Measurements from ENCODE around the gene ABLIM1. TPM values are rescaled to one million over a fixed set of nuclear protein-coding genes. Genes with fewer than 3 reads are reported as not detected.

Gene ABLIM1
- total RNA-seq, 1 experiment from 2014 or later, result 2.3 TPM

DNA sequence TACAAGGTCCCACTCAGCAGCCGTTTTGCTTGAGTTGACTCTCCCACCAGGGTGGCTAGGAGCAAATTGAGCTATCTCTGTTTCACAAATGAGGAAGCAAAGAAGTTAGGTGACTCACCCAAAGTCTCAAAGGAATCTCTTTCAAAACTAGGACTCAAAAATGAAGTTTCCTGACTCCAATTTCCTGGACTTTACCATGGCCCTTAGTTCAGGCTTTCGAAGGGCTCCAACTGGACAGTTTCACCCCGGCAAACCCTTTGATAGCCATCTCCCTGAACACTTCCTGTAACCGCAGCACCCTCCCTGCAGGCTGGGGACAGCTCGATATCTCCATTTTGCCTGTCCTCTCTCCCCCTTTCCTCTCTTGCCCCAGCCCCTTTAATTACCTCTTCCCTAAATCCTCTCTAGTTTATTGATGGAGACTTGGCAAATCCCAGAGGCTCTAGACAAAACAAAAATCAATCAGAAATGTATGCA, 249.1 kb downstream of the ABLIM1 start:
- no peak for DNase-seq (ENCODE audit: low spot score)

DNA sequence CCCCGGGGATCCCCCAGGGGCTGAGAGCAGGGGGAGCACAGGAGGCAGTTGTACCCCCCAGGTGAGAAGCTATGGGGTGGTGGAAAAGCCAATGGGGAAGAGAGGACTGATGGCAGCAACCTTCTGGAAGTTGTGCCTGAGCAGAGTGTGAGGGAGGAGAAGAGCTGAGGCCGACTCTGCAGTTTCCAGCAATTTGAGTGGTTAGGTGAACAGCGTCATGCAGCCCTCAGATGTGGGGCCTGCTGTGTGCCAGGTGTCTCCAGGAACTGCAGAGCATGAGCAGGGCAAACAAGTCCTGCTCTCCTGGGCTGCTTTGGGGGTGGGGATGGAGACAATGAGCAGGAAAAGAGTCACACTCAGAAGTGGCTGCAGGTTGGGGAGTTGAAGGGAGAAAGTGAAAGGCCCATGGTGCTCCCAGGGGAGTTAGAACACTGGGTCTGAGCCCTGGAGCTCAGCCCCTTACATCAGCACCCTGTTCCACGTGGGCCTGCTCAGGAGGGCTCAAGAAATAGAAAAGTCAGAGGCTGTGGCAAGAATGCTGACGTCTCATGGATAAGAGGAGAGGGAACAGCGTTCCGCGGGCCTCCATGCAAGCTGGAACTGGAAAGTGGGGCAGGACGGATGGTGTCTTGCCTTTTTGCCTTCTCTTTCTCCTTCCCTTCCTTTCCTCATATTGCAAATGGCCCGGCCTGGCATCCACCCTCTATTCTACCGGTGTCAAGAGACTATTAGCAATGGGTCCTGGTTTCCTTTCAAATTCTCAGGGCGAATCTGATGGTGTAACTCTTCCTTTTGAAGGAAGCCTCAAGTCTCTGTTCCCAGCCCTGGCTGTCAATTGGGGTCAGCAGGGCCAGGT, 249.7 kb downstream of the ABLIM1 start:
- no peak for DNase-seq (ENCODE audit: low spot score)

DNA sequence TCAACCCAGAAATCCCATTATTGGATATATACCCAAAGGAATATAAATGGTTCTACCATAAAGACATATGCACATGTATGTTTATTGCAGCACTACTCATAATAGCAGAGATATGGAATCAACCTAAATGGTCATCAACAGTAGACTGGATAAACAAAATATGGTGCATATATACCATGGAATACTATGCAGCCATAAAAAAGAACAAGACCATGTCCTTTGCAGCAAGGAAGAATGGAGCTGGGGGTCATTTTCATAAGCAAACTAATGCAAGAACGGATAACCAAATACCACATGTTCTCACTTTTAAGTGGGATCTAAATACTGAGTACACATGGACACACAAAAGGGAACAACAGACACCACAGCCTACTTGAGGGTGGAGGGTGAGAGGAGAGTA, 251.6 kb downstream of the ABLIM1 start:
- no peak for DNase-seq (ENCODE audit: low spot score)

DNA sequence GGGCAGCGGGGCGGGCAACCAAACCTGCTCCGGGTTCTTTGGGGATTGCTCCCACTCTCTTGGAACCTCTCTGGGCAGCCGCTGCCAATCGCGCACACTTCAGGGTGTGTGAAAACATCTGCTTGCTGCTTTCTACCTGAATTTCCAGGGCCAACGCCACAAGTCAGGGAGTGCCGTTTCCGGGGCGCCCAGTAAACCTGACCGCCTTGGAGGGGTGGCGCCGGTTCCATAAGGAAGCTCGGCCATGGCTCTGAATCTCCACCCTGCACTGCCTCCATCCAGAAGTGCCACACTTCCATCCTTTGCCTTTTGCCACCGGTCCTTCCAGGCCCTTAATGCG, 253.1 kb downstream of the ABLIM1 start:
- DNase-seq (ENCODE audit: low spot score), result no peak

DNA sequence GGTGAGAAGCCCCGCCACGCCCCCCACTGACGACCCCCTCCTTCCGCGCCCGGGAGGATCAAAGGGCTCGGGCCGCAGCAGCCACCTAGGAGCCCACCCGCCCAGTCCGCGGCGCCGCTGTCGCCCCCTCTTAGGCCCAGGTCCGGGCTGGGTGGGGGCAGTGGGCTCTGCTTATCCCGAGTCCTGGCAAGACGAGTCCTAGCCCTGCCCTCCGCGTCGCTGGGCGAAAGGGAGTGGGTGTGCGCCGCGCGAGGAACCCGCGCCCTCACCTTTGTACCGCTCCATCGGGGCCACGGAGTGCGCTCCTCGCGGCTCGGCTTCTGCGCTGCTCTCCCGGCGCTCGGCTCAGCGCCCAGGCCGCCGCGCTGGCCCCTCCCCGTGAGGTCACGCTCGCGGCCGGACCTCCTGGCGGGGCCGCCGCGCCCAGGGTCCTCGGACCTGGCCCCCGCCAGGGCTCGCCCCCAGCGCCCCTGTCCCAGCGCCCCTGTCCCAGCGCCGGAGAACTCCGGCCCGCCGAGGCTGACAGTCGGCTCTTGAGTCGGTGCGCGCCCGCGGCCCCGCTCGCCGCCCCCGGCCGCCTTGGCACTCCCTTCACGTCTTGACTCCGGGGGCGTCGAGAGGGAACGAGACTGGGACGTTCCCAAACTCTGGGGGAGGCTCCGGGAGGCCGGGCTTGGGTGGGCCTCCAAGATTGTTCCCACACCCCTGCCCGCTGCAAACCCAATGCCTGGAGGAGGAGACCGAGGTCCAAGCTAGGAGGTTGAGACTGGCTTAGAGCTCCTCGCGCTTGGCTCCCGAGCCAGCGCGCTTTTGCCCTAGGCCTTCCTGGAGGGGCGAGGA, 253.7 kb downstream of the ABLIM1 start, which contains the start of gene AFAP1L2:
Gene AFAP1L2, minus strand, starts transcription at position 332 of the 840 bp plus-strand sequence. Its CDS starts 47 bp downstream, at position 285.
- DNase-seq (ENCODE audit: low spot score), result no peak

DNA sequence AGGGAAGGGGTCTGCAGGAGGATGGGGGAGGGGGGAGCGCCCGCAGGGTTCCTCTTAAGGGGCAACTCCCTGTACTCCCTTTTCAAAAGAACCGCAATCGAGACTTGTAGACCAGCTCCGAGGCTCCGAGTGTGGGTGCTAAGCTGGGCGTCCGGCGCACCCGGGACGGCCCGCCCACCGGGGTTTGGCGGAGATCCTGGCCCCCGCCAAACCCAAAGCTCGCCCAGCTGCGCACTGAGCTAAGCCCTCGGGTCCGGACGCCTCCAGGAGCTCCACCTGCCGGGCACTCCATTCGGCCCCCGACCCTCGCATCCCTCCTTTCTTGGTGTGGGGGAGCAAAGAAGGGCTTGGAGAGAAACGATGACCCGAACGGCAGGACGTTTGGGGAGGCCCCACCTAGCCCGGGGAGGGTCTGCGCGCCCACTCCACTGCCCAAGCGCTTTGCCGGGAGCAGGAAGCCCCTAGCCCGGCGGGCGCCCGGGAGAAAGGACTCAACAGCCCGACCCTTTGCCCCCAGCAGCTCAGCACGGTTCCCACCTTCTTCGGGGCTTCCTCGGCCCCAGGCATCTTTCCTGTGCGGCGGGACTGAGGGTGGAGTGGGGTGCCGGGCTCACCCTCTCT, 254.4 kb downstream of the ABLIM1 start:
- no peak for DNase-seq (ENCODE audit: low spot score)

DNA sequence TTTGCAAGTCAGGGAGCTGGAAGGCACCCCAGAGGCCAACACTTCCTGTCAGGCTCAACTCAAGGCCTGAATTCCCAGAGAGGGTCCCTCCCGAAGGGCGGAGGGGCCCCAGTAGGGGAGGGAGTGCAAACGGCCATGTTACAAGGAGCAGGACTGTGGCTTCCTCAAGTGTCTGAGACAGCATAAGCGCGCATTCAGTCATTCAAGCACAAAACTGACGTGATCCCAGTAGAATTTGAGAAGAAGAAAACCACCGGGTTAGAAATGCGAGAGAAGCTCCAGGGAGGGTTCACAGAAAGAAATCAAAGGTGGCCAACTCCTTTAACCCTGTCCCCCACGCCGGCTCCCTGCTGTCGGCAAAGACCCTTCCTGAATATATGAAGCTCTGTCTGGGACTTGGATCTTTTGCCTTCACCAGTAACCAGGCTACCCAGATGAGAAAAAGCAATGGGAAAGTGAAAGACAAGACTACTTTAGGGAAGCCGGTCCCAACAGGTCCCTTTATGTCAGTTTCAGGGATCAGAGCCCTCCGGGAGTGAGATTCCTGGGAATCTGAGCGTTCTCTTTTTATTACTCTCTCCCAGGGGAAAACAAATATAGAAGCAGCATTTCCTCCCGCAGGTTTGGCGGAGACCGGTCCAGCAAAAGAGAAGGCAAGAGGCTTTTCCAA, 255.1 kb downstream of the ABLIM1 start:
- no peak for DNase-seq (ENCODE audit: low spot score)

DNA sequence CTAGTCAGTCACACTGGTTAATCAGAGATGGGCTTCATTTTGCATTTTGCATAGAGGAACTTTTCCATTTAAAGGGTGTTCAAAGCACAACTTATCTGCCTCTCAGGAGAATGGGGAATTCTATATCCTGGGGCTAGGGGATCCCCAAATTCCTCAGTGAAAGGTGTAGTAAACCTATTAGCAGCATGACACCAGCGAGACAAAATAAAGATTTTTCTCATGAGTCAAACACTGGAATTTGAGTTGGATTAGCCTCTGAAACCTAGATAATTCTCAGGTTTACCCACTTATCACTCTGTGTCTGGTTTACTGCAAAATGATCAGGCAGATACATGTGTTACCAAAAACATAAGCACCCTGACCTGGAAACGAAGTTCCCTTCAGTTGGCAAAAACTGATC, 255.8 kb downstream of the ABLIM1 start:
- DNase-seq (ENCODE audit: low spot score), result peak; percentile 25

DNA sequence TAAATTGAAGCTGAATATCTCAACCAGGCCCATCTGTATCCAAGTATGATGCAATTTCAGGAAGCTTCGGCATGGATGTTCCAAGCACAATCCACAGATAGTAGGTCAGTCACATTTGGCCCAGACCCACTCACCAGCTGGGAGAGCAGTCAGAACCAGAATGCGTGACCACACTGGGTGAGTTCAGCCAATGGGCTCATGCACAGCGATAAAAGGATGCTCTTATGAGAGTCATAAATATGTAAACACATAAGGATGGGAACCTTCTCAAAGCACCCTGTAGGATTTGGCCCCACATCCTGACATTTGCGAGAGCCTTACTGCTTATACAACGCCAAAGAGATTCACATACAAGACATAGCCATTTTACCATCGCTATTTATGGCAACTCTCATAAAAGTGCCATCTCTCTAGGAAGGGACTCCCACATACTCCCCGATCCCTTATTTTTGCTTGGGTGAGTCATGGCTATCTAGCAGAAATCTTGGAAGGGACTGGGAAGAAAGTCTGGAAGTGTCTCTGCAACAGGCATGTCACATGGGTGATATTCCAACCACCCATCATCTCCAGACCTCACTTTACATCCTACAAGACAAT, 256.8 kb downstream of the ABLIM1 start:
- peak; percentile 60 for DNase-seq (ENCODE audit: low spot score)

DNA sequence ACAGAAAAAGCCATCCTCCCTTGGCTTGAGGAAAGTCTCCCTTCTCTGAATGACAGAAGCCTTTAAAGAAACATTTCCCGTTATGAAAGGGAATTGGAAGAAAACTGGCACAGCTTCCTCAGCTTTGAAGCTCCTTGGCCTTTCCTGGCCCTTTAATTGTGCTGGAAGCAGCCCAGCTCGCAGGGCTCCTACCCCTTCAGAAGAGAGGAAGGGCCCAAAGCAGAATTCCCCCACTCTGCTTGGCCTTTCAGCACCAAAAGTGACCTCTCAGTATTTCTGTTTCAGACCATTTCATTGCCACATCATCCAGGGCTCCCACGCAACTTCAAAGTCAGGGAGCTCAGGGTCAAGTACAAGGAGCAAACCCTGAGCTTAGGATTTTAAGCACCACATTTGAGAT, 258.0 kb downstream of the ABLIM1 start:
- DNase-seq (ENCODE audit: low spot score), result no peak

DNA sequence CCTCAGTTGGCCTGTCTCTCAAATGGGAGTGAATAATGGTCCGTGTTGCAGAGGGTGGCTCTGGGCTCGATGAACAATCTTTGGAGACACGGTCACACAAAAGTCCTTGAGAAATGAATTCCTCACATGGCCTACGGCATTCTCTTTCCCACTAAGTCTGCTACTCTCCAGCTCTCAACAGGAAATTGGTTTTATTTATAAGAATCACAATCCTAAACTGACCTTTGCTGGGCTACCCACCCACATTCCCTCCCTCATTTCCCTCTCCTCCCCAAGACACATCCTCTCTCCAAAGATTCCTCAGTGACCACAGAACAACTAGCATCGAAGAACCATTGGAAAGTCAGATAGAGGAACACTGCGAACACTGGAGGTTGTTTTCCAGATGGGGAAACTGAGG, 258.5 kb downstream of the ABLIM1 start:
- no peak for DNase-seq (ENCODE audit: low spot score)

DNA sequence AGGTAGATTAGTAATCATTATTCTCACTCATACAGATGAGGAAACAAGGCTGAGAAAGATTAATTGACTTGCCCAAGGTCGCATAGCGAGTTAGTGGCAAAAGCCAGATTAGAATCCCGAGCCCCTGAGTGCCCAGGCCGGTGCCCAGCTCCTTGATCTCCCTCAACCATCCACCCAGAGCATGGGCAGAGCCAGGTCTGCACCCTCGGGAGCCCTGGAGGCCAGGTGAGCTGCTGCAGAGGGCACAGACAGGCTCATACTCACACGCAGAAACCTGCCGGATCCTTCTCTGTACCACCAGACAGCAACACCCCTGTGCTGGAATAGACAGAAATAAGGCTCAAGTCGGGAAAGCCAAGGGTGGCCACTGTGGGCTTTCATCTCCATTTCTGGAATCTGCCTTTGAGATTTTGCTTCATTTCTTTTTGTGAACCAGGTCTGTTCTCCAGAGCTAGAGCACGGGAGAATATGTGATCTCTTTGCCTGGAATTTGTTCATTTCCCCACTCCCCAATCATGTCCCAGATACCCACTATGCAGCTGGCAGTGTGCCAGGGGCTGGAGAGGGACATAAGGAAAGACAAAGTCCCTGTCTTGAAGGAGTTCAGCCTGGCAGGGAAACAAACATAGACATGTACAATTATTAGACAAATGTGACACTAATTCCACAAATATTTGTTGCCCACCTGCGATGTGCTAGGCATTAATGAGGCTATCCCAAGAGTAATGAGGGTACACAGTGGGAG, 259.3 kb downstream of the ABLIM1 start:
- no peak for DNase-seq (ENCODE audit: low spot score)

DNA sequence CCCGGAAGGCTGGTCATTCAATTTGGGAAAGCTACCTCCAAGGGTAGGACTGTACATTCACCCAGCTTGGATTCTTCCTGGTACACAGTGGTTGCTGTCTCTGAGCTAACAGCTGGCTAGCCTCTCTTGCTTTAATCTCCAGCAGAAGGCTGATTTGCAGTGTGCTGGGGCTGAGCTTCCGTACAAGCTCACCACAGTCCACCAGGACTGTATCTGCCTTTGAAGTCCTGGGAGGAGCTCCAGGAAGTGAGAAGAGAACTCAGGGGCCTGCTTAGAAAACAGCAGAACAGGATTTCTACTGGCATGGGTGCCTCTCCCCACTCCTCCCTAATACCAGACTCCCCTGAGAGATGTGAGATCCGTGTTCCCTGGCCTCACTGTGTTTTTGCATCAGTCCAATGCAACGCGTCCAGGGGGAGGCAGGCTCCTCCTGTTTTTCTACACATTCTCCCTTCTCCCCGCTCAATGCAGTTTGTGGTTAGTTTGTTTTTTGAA, 260.4 kb downstream of the ABLIM1 start:
- DNase-seq (ENCODE audit: low spot score), result no peak

DNA sequence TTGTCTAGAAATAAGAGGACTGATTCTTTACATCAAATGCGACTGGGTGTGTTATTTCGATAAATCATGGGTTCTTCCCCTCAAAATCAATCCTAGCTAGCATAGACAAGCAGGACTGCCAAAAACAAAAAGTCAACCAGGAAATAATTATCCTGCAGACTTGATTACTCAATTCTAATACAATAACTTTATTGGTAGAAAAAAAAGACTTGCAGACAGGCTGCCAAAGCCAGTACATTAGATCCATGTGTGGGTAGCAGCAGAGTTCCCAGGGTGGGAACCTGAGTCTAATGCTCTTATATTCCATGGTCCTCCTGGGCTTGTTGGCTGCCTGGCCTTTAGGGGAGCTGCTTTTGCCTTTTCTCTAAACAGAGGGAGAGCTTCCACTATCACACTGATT, 261.6 kb downstream of the ABLIM1 start:
- no peak for DNase-seq (ENCODE audit: low spot score)

DNA sequence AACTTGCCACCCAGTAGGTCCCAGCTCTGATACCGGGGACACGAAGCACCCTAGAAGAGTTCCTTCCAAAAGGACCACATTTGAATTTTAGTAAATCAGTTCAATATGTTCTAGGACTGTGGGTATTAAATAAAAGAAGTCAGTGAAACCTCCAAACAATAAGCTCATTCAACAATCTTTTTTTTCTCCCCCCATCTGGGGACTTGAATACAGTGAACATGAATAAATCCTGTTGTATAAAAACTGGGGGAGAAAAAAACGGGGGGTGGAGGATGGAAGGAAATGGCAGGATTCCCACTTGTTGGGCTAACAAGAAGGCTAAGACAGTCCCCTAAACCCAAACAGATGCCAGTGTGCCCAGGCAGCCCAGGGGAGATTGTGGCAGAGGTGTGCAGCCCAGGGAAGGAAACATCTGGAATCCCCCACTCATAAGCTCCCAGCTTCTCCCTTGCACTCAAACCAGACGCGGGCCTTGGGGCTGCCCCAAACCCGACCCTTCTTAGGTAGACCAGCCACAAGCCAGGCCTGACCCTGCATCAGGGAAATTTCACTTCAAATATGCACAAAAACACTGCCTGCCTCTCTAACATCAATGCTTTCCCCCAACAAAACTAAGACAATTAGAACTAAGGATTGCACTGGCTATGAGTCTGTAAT, 262.6 kb downstream of the ABLIM1 start:
- DNase-seq (ENCODE audit: low spot score), result no peak

DNA sequence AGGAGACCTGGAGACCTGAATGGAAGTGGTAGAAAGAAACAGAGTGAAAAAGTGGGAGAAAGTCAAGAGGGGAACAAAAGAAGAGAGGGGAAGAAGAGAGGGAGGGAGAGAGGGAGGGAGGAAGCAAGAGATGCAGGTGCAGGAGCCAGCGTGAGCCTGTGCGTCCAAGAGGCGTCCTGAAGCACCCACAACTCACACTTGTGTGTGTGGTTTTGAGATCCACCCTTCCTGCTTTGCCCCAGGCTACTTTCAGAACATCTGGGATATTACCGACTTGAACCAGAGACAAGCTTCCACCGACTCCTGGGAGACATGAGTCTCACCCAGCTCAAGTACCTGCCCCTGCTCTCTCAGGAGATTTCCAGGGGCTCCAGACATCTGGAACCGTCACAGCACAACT, 263.5 kb downstream of the ABLIM1 start:
- DNase-seq (ENCODE audit: low spot score), result no peak

DNA sequence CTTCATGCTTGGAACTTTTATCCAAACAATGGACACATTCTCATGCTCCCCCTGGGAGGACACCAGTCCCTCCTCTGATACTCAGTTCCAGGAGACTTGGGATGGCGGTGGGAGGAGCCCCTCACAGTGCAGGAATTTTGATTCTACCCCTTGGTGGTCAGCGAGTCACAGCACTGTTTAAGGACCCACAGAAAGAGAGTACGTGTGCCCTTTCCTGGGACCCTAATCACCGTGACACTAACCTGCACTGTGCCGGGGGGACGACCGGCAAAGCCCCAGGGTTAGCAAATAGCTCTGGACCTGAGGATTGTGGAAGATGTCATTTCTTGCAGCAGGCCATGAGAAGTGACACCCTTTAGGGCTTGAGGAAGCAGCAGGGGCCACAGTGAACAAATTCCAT, 264.2 kb downstream of the ABLIM1 start:
- no peak for DNase-seq (ENCODE audit: low spot score)

DNA sequence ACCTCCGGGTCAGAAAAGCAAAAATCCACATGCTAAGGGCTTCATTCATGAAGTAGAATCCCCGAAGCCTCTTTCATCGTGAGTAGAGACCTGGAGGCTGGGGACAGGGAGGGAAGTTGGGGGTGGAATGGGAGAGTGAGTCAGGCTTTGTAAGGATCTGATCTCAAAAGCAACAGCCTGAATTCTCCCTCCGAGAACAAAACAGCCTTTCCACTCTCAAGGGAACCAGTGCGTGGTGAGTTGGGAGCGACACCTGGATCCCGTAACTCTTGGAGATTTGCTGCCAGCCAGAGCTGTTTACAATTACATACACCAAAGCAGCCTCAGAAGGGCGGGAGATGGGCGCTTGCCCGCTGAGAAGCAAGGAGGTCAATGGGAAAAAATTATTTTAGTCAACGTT, 264.6 kb downstream of the ABLIM1 start:
- DNase-seq (ENCODE audit: low spot score), result no peak

DNA sequence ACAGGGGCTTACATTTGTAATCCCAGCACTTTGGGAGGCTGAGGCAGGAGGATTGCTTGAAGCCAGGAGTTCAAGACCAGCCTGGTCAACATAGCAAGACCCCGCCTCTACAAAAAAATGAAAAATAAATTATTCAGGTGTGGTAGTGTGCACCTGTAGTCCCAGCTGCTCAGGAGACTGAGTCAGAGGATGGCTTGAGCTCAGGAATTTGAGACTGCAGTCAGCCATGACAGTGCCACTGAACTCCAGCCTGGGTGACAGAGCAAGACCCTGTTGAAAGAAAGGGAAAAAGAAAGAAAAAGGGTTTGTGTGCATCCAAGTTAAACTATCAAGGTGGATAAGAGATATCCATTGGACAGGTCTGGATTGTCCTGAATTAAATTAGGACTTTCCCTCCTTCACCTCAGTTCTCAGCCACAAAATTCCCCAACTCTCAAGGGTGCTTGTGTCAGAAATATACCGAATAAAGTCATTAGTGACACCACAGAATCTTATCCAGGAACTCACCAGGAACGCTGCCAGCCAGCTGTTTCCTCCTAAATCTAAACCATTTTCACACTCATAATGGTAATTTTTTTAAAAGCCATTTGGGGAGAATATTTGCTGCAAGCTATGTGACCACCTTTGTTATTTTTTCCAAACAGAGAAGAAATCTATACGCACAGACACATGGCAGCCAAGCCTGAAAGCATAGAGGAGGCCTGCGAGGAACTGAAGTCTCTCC, 265.8 kb downstream of the ABLIM1 start:
- no peak for DNase-seq (ENCODE audit: low spot score)
